Body of pancreas (tissue), 4 donors: Measurements from ENCODE around the gene ZNF783.

Source experiments
- POLR2A ChIP-seq, 3 donors: fragments of 450-650 bp; IDR thresholded peaks; one replicate each; pipeline ENCODE4 v1.6.1; 2016; ENCODE audit warnings: antibody characterized with exemption in 3 of 3, mild to moderate bottlenecking in 2 of 3
- TF ChIP-seq, protein P1 (sequence below), 7 experiments: fragments of 450-650 bp in 4 of 7; fragments of 200-600 bp in 3 of 7; sonication (generic) in 3 of 7; IDR thresholded peaks; one replicate each; pipeline ENCODE4 v1.5.1; 2016 to 2019; ENCODE audit warnings: antibody characterized with exemption in 7 of 7

DNA sequence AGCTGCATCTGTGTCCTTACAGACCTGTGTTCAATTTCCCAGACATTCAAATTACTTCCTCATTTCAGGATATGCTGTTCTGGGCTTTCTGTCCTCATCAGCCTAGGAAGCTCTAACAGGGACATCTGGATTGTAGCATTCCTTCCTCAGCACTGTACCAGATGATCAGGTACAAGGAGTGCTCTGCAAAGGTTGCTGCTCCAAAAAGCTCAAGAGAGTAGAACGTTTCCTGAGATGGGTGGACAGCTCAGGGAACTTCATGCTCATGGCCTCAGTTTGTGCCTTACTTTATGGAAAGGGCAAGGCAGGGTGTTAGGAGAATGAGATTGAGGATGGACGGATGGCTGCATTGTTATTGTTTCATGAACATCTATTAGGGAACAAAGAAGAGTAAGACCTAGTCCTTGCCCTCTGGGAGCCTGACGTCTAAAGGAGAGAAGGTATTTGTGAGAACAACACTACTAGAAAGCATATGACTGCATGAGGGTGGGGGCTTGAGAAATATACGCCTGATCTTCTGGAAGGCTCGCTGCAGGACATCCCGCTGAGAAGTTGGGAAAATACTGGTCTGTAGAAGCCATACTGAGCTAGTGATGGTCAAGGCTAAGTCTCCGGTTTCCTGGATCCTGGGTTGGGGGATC lies 33.0 kb upstream of the ZNF783 start:
- TF ChIP-seq, protein P1, sequence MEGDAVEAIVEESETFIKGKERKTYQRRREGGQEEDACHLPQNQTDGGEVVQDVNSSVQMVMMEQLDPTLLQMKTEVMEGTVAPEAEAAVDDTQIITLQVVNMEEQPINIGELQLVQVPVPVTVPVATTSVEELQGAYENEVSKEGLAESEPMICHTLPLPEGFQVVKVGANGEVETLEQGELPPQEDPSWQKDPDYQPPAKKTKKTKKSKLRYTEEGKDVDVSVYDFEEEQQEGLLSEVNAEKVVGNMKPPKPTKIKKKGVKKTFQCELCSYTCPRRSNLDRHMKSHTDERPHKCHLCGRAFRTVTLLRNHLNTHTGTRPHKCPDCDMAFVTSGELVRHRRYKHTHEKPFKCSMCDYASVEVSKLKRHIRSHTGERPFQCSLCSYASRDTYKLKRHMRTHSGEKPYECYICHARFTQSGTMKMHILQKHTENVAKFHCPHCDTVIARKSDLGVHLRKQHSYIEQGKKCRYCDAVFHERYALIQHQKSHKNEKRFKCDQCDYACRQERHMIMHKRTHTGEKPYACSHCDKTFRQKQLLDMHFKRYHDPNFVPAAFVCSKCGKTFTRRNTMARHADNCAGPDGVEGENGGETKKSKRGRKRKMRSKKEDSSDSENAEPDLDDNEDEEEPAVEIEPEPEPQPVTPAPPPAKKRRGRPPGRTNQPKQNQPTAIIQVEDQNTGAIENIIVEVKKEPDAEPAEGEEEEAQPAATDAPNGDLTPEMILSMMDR (IDR thresholded peaks at IDR 0.05): no peak
- TF ChIP-seq POLR2A (IDR thresholded peaks at IDR 0.05): no peak
